Glutamatergic neuron (in vitro differentiated cells): ENCODE results near the gene CLDN18. TPM values are rescaled to one million over a fixed set of nuclear protein-coding genes. Genes with fewer than 3 reads are reported as not detected.

ENCODE experiments used
- DNase-seq: peaks from one replicate; pipeline ENCODE4 v3.0.0; 2022
- H3K27ac Mint-ChIP-seq: one replicate; pipeline ENCODE4 v1.8.0; 2020; ENCODE audit warnings: mild to moderate bottlenecking, mixed read lengths, inconsistent platforms; ENCODE audit not compliant: unreplicated experiment
- H3K27me3 Mint-ChIP-seq: one replicate; pipeline ENCODE4 v1.8.0; 2020; ENCODE audit warnings: mild to moderate bottlenecking, moderate library complexity, mixed read lengths, inconsistent platforms; ENCODE audit not compliant: unreplicated experiment
- H3K36me3 Mint-ChIP-seq: one replicate; pipeline ENCODE4 v1.8.0; 2020; ENCODE audit warnings: mild to moderate bottlenecking, mixed read lengths, inconsistent platforms; ENCODE audit not compliant: unreplicated experiment
- H3K4me1 Mint-ChIP-seq: one replicate; pipeline ENCODE4 v1.8.0; 2020; ENCODE audit warnings: mild to moderate bottlenecking, low read depth, mixed read lengths, inconsistent platforms; ENCODE audit not compliant: unreplicated experiment
- H3K4me3 Mint-ChIP-seq: one replicate; pipeline ENCODE4 v1.8.0; 2020; ENCODE audit warnings: mild to moderate bottlenecking, mixed read lengths, inconsistent platforms; ENCODE audit not compliant: unreplicated experiment
- H3K9me3 Mint-ChIP-seq: one replicate; pipeline ENCODE4 v1.8.0; 2020; ENCODE audit warnings: mild to moderate bottlenecking, moderate library complexity, mixed read lengths, inconsistent platforms; ENCODE audit not compliant: unreplicated experiment
- CTCF ChIP-seq: fragments of 200-600 bp; sonication (generic); IDR thresholded peaks from one replicate; pipeline ENCODE4 v1.5.0; 2021; ENCODE audit not compliant: partially characterized antibody, unreplicated experiment
- total RNA-seq: library from RNA; stranded (reverse); fragmentation: NEBNext Ultra II Directional; extraction: Animal tissue kit (Norgen Biotek cat#: 25700); gene quantifications from one replicate; pipeline ENCODE4 v1.2.1, GENCODE V29; 2021; ENCODE audit not compliant: unreplicated experiment

The CLDN18 gene
- total RNA-seq, 1 donor from 2014 or later = not detected

GRCh38 chr3:138019281-138020069 lies 9.5 kb downstream of the CLDN18 start:
- H3K27ac Mint-ChIP-seq = no peak overlapping the region
- no peak for DNase-seq
- H3K4me1 Mint-ChIP-seq = no peaks in the 10 kb centered on the region
- peaks cover 2% of the 10 kb centered on the region for H3K27me3 Mint-ChIP-seq
- TF ChIP-seq CTCF = no peak
- H3K36me3 Mint-ChIP-seq = peaks cover 5% of the 10 kb centered on the region
- no peak overlapping the region for H3K4me3 Mint-ChIP-seq
- no peaks in the 10 kb centered on the region for H3K9me3 Mint-ChIP-seq

DNA sequence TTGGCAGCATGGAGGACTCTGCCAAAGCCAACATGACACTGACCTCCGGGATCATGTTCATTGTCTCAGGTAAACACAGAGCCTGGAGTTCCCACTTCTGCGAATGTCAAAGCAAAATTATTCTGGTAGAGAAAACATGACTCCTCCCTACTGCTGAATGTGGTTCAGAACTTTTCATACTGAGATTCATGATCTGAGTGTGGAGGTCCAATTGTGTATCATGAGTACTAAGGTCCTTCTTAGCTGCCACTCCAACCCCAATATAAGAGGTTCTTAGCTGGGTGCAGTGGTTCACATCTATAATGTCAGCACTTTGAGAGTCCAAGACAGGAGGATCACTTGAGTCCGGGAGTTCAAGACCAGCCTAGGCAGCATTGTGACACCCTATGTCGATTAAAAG lies 13.8 kb downstream of the CLDN18 start:
- no peaks in the 10 kb centered on the region for H3K4me1 Mint-ChIP-seq
- no peak overlapping the region for H3K27ac Mint-ChIP-seq
- DNase-seq = no peak
- peaks cover 2% of the 10 kb centered on the region for H3K36me3 Mint-ChIP-seq
- peaks cover 2% of the 10 kb centered on the region for H3K27me3 Mint-ChIP-seq
- no peak for TF ChIP-seq CTCF
- H3K4me3 Mint-ChIP-seq = no peak overlapping the region
- peaks cover 2% of the 10 kb centered on the region for H3K9me3 Mint-ChIP-seq

GRCh38 chr3:138025553-138025952 lies 15.6 kb downstream of the CLDN18 start:
- no peaks in the 10 kb centered on the region for H3K36me3 Mint-ChIP-seq
- H3K27me3 Mint-ChIP-seq = peaks cover 2% of the 10 kb centered on the region
- no peak overlapping the region for H3K4me3 Mint-ChIP-seq
- no peak for DNase-seq
- no peak for TF ChIP-seq CTCF
- H3K9me3 Mint-ChIP-seq = peaks cover 2% of the 10 kb centered on the region
- H3K4me1 Mint-ChIP-seq = no peaks in the 10 kb centered on the region
- no peak overlapping the region for H3K27ac Mint-ChIP-seq

- Mint-ChIP-seq H3K27ac (no peak overlapping the region), H3K9me3 (peaks cover 2% of the 10 kb centered on the region), H3K27me3 (peaks cover 2% of the 10 kb centered on the region), H3K36me3 (no peaks in the 10 kb centered on the region), H3K4me3 (no peak overlapping the region), H3K4me1 (no peaks in the 10 kb centered on the region)
- DNase-seq = no peak
- no peak for TF ChIP-seq CTCF
Measured at GRCh38 chr3:138027821-138028220, 17.9 kb downstream of the CLDN18 start.

GRCh38 chr3:138030734-138031280 lies 20.8 kb downstream of the CLDN18 start:
- Mint-ChIP-seq H3K27ac (no peak overlapping the region), H3K9me3 (peaks cover 2% of the 10 kb centered on the region), H3K36me3 (no peaks in the 10 kb centered on the region), H3K4me3 (no peak overlapping the region), H3K4me1 (no peaks in the 10 kb centered on the region), H3K27me3 (no peaks in the 10 kb centered on the region)
- DNase-seq = no peak
- no peak for TF ChIP-seq CTCF
